Peyer's patch (tissue), 4 donors: ENCODE results near the gene MS4A2.

ENCODE experiments used
- POLR2A ChIP-seq, 2 donors: fragments of 450-650 bp; IDR thresholded peaks; one replicate each; pipeline ENCODE4 v1.5.1; 2017; ENCODE audit warnings: antibody characterized with exemption in 2 of 2, mild to moderate bottlenecking in 2 of 2, moderate library complexity in 2 of 2
- TF ChIP-seq, protein P1 (sequence below), 6 experiments: fragments of 450-650 bp in 4 of 6; fragments of 200-600 bp in 2 of 6; sonication (generic) in 1 of 6; IDR thresholded peaks; one replicate each; pipeline ENCODE4 v1.5.1; 2017 to 2019; ENCODE audit warnings: antibody characterized with exemption in 6 of 6, mild to moderate bottlenecking in 3 of 6, moderate library complexity in 1 of 6

DNA sequence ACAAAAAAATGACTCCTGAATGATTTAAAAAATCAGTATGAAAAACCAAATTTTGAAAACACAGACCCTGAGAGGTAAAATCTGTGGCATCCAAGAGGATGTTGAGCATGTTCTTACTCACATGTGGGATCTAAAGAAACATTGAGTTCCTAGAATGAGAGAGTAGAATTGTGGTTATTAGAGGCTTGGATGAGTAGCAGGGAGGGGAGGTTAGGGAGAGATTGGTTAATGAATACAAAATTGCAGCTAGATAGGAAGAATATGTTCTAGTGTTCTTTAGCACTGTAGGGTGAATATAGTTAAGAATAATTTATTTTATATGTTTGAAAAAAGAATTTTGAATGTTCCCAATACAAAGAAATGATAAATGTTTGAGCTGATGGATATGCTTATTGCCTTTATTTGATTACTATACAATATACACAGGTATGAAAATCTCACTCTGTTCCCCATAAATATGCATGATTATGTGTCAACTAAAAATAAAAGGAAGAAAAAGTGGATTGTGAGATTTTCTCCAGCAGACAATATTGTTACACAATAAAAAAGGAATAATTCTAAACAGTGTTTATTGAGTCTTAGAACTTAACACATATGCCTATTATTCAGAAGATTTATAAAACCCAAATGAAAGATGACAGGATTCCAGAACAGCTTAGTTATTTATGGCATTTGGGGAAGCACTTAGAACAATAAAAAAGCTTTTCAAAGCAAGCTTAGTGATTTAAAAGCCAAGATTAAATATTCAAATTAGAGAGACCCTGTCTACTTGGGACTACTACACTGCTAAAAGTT is 28.7 kb downstream of the MS4A2 start:
- no peak for TF ChIP-seq POLR2A (IDR thresholded peaks at IDR 0.05)
- TF ChIP-seq, protein P1, sequence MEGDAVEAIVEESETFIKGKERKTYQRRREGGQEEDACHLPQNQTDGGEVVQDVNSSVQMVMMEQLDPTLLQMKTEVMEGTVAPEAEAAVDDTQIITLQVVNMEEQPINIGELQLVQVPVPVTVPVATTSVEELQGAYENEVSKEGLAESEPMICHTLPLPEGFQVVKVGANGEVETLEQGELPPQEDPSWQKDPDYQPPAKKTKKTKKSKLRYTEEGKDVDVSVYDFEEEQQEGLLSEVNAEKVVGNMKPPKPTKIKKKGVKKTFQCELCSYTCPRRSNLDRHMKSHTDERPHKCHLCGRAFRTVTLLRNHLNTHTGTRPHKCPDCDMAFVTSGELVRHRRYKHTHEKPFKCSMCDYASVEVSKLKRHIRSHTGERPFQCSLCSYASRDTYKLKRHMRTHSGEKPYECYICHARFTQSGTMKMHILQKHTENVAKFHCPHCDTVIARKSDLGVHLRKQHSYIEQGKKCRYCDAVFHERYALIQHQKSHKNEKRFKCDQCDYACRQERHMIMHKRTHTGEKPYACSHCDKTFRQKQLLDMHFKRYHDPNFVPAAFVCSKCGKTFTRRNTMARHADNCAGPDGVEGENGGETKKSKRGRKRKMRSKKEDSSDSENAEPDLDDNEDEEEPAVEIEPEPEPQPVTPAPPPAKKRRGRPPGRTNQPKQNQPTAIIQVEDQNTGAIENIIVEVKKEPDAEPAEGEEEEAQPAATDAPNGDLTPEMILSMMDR (IDR thresholded peaks at IDR 0.05): no peak
